Stomach (tissue), 4 donors: ENCODE results near the gene NAALADL2.

Source experiments
- CTCF ChIP-seq, 7 experiments: fragments of 450-650 bp in 4 of 7; fragments of 200-600 bp in 3 of 7; sonication (generic) in 3 of 7; IDR thresholded peaks; one replicate each; pipeline ENCODE4 v1.5.1; 2016 to 2019; ENCODE audit warnings: antibody characterized with exemption in 7 of 7, control low read depth in 2 of 7, mild to moderate bottlenecking in 1 of 7
- EP300 ChIP-seq: sonication (generic); formaldehyde crosslinking; IDR thresholded peaks from one replicate; pipeline ENCODE4 v1.6.1; 2017; ENCODE audit warnings: antibody characterized with exemption
- POLR2A ChIP-seq, 4 donors: fragments of 450-650 bp; IDR thresholded peaks; one replicate each; pipeline ENCODE4 v1.6.1; 2016; ENCODE audit warnings: antibody characterized with exemption in 4 of 4, control low read depth in 2 of 4, mild to moderate bottlenecking in 1 of 4, moderate library complexity in 1 of 4

GRCh38 chr3:175383371-175383770 lies 524.2 kb downstream of the NAALADL2 start:
- TF ChIP-seq CTCF (IDR thresholded peaks at IDR 0.05) (no peak), POLR2A (IDR thresholded peaks at IDR 0.05) (no peak), EP300 (no peak)
